ENCODE results near the gene CBFA2T2. TPM values are rescaled to one million over a fixed set of nuclear protein-coding genes. Genes with fewer than 3 reads are reported as not detected.

CBFA2T2 gene
- total and polyA plus RNA-seq, 2 donors (not counting 3 experiments of a cell fraction or from before 2014, with no cell fraction given), result 10.7 to 12.1 TPM

GRCh38 chr20:33670715-33671499, 181.0 kb downstream of the CBFA2T2 start:
- Histone ChIP-seq H3K27me3 (ENCODE audit: control insufficient read depth in 2 of 2, insufficient read depth in 2 of 2, low read length in 2 of 2) (no peaks in the 10 kb centered on the region), H4K20me1 (replicated peaks; ENCODE audit: control insufficient read depth, extremely low read depth, insufficient read depth, low read length) (no peaks in the 10 kb centered on the region), H3K4me2 (ENCODE audit: insufficient read depth, low read length) (no peak overlapping the region), H3K4me3 (replicated peaks in 1 of 3; ENCODE audit: insufficient read depth in 1 of 3, low read depth in 1 of 3, low read length in 3 of 3) (no peak overlapping the region), H3K4me1 (ENCODE audit: control insufficient read depth, extremely low read depth, insufficient read depth, low read length) (peaks cover 27% of the 10 kb centered on the region), H3K9ac (replicated peaks; ENCODE audit: extremely low read depth, insufficient read depth, low read length) (no peak overlapping the region), H3K27ac (ENCODE audit: insufficient read depth, low read depth, low read length) (no peak overlapping the region), H3K36me3 (ENCODE audit: control insufficient read depth in 2 of 2, extremely low read depth in 1 of 2, insufficient read depth in 2 of 2, low read length in 2 of 2) (peaks cover 0 to 2% of the 10 kb centered on the region in 2 experiments), H3K9me3 (replicated peaks; ENCODE audit: control insufficient read depth, insufficient read depth, low read length) (no peaks in the 10 kb centered on the region), H3K79me2 (ENCODE audit: control insufficient read depth, insufficient read depth, low read length) (no peaks in the 10 kb centered on the region), H3K9me1 (replicated peaks; ENCODE audit: control insufficient read depth, extremely low read depth, insufficient read depth, low read length) (no peaks in the 10 kb centered on the region), H2AFZ (ENCODE audit: low read depth, low read length) (no peak overlapping the region)
- no peak for TF ChIP-seq FOS (IDR thresholded peaks at IDR 0.05; ENCODE audit: borderline replicate concordance, insufficient read depth, low read length)
- TF ChIP-seq CTCF (IDR thresholded peaks at IDR 0.05; ENCODE audit: extremely low read depth in 1 of 2, insufficient read depth in 1 of 2, low read depth in 1 of 2, low read length in 2 of 2), result no peak
- TF ChIP-seq POLR2AphosphoS5 (IDR thresholded peaks at IDR 0.05; ENCODE audit: insufficient read depth, low read depth, low read length), result no peak
- TF ChIP-seq GATA2 (IDR thresholded peaks at IDR 0.05; ENCODE audit: insufficient read depth, insufficient read length, low read depth, low read length), result no peak
- TF ChIP-seq MYC (IDR thresholded peaks at IDR 0.05; ENCODE audit: low read depth, low read length), result no peak
- no peak for TF ChIP-seq JUN (IDR thresholded peaks at IDR 0.05; ENCODE audit: borderline replicate concordance, insufficient read depth, insufficient read length, low read depth)
- TF ChIP-seq MAX (IDR thresholded peaks at IDR 0.05; ENCODE audit: insufficient read depth, insufficient read length), result no peak
- no peak for TF ChIP-seq POLR2A (IDR thresholded peaks at IDR 0.05; ENCODE audit: low read depth, low read length)
- TF ChIP-seq EZH2 (IDR thresholded peaks at IDR 0.05; ENCODE audit: borderline replicate concordance, low read depth, low read length, severe bottlenecking), result no peak
- ChIA-PET CTCF (interaction anchor here (0.8 to 1.0 kb wide), 2 partner anchors 13 to 18 kb away, joined by 3 read pairs; no protein-coding TSS in a partner anchor), POLR2A (no interaction called here)
- dilution Hi-C loops (cut with MboI; ENCODE audit: extremely low pct_ligation_motif_present, low sequenced_read_pairs), result no loop called here
- FAIRE-seq (no peak), DNase-seq (ENCODE audit: low read depth, low spot score) (no peak)
- intact Hi-C loops (cut with micrococcal nuclease), result no loop called here
- BruUV-seq (replicated peaks), result no TSS peak
